Measurements from ENCODE around the gene TMEM145. TPM values are rescaled to one million over a fixed set of nuclear protein-coding genes. Genes with fewer than 3 reads are reported as not detected.

TMEM145 gene
- total and polyA plus RNA-seq, 9 of the 15 experiments (the other 6 are each of a cell fraction or from before 2014, with no cell fraction given), result 0.80 to 5.5 (median 1.9) TPM; not detected in 3

GRCh38 chr19:42268142-42268703 lies 44.9 kb upstream of the TMEM145 start (continued):
- TF ChIP-seq SREBF1 (IDR thresholded peaks at IDR 0.05; ENCODE audit: borderline replicate concordance, low read depth, low read length) (no peak), NKRF (IDR thresholded peaks at IDR 0.05; ENCODE audit: borderline replicate concordance) (no peak), MAFK (IDR thresholded peaks at IDR 0.05; ENCODE audit: low read length) (no peak; the same call in 1 of the 2 replicates), MYC (IDR thresholded peaks at IDR 0.05; ENCODE audit: low read depth, low read length) (peak; percentile 87), MYC (CRISPR knock-in tag; IDR thresholded peaks at IDR 0.05; ENCODE audit: borderline replicate concordance, low read depth) (0 out of 2 replicates have a peak, but pooled peaks have one; percentile 39), ERF (CRISPR knock-in tag; IDR thresholded peaks at IDR 0.05) (peak; percentile 90), RCOR1 (IDR thresholded peaks at IDR 0.05; ENCODE audit: borderline replicate concordance in 1 of 2, low read depth in 2 of 2, low read length in 2 of 2) (peak in 1 of 2 experiments; percentile 53; a peak in 2 of 4 replicates), SIN3A (IDR thresholded peaks at IDR 0.05; ENCODE audit: borderline replicate concordance in 2 of 2, control insufficient read depth in 1 of 2, low read depth in 2 of 2, low read length in 2 of 2) (0 out of 4 replicates have a peak, but pooled peaks of 1 of the 2 experiments have one; percentile 19), DIDO1 (tag; IDR thresholded peaks at IDR 0.05; ENCODE audit: low read depth) (0 out of 2 replicates have a peak, but pooled peaks have one; percentile 32), NFYB (IDR thresholded peaks at IDR 0.05; ENCODE audit: extremely low read depth, insufficient read length) (peak; percentile 71), TOE1 (IDR thresholded peaks at IDR 0.05; ENCODE audit: borderline replicate concordance) (peak; percentile 70; the same call in 1 of the 2 replicates), TOE1 (CRISPR knock-in tag; IDR thresholded peaks at IDR 0.05; ENCODE audit: borderline replicate concordance, low read depth) (no peak), TAF1 (IDR thresholded peaks at IDR 0.05; ENCODE audit: control insufficient read depth, extremely low read depth, insufficient read depth, low read length, severe bottlenecking) (peak; percentile 63), ZBTB26 (CRISPR knock-in tag; IDR thresholded peaks at IDR 0.05) (0 out of 2 replicates have a peak, but pooled peaks have one; percentile 42), ZNF589 (CRISPR knock-in tag; IDR thresholded peaks at IDR 0.05; ENCODE audit: low read depth) (peak; percentile 78; the same call in 1 of the 2 replicates), AFF1 (IDR thresholded peaks at IDR 0.05; ENCODE audit: low read depth in 1 of 2, partially characterized antibody in 2 of 2) (peak in 1 of 2 experiments; percentile 24), TBP (optimal IDR thresholded peaks at IDR 0.05; ENCODE audit: low read depth, low read length) (peak; percentile 70), SMARCE1 (IDR thresholded peaks at IDR 0.05) (no peak)

All from K562 (cell line).